Type B pancreatic cell (in vitro differentiated cells): Measurements from ENCODE around the gene RSPH1. TPM values are rescaled to one million over a fixed set of nuclear protein-coding genes. Genes with fewer than 3 reads are reported as not detected.

Experiments
- DNase-seq: peaks from one replicate; pipeline ENCODE4 v3.0.0; 2021; ENCODE audit warnings: mixed read lengths; ENCODE audit not compliant: unreplicated experiment; ENCODE audit errors: extremely low spot score
- H3K27ac Mint-ChIP-seq: 2 replicates; pipeline ENCODE4 v1.8.0; 2021; ENCODE audit warnings: mild to moderate bottlenecking, mixed read lengths
- H3K27me3 Mint-ChIP-seq: 2 replicates; pipeline ENCODE4 v1.8.0; 2021; ENCODE audit warnings: mixed read lengths
- H3K36me3 Mint-ChIP-seq: 2 replicates; pipeline ENCODE4 v1.8.0; 2021; ENCODE audit warnings: mixed read lengths
- H3K4me1 Mint-ChIP-seq: one replicate; pipeline ENCODE4 v1.8.0; 2021; ENCODE audit warnings: mixed read lengths; ENCODE audit not compliant: unreplicated experiment
- H3K4me3 Mint-ChIP-seq: 2 replicates; pipeline ENCODE4 v1.8.0; 2021; ENCODE audit warnings: mild to moderate bottlenecking, mixed read lengths
- H3K9me3 Mint-ChIP-seq: 2 replicates; pipeline ENCODE4 v1.8.0; 2021; ENCODE audit warnings: mixed read lengths
- CTCF ChIP-seq: fragments of 200-600 bp; sonication (generic); conservative IDR thresholded peaks from 2 replicates; pipeline ENCODE4 v1.5.0; 2021; ENCODE audit warnings: antibody characterized with exemption, mild to moderate bottlenecking
- total RNA-seq: library from RNA; stranded (reverse); gene quantifications from 2 replicates; pipeline ENCODE4 v1.2.1, GENCODE V29; 2021; ENCODE audit warnings: low replicate concordance

The RSPH1 gene
- total RNA-seq, 1 donor from 2014 or later = 5.2 TPM

- H3K36me3 Mint-ChIP-seq = peaks cover 5% of the 10 kb centered on the region
- H3K4me3 Mint-ChIP-seq = peak overlapping the region; percentile 84
- H3K27ac Mint-ChIP-seq = peak overlapping the region; percentile 97
- no peak for DNase-seq
- H3K27me3 Mint-ChIP-seq = no peaks in the 10 kb centered on the region
- no peaks in the 10 kb centered on the region for H3K9me3 Mint-ChIP-seq
- no peak for TF ChIP-seq CTCF
- H3K4me1 Mint-ChIP-seq = peaks cover 47% of the 10 kb centered on the region
These were observed 29.1 kb upstream of the RSPH1 start for GRCh38 chr21:42525029-42525581.

- peak overlapping the region; percentile 84 for H3K4me3 Mint-ChIP-seq
These were observed 28.5 kb upstream of the RSPH1 start for GRCh38 chr21:42524341-42525028.

GRCh38 chr21:42523941-42524340, 27.9 kb upstream of the RSPH1 start:
- peak overlapping the region; percentile 84 for H3K4me3 Mint-ChIP-seq
- no peak for DNase-seq
- H3K9me3 Mint-ChIP-seq = no peaks in the 10 kb centered on the region
- H3K36me3 Mint-ChIP-seq = peaks cover 9% of the 10 kb centered on the region
- H3K4me1 Mint-ChIP-seq = peaks cover 52% of the 10 kb centered on the region
- TF ChIP-seq CTCF = no peak
- H3K27me3 Mint-ChIP-seq = no peaks in the 10 kb centered on the region
- H3K27ac Mint-ChIP-seq = peak overlapping the region; percentile 97

More at GRCh38 chr21:42524341-42525028, 28.5 kb upstream of the RSPH1 start:
- H3K9me3 Mint-ChIP-seq = no peaks in the 10 kb centered on the region
- H3K36me3 Mint-ChIP-seq = peaks cover 9% of the 10 kb centered on the region
- H3K27ac Mint-ChIP-seq = peak overlapping the region; percentile 97
- H3K4me1 Mint-ChIP-seq = peaks cover 47% of the 10 kb centered on the region
- DNase-seq = no peak
- no peak for TF ChIP-seq CTCF
- no peaks in the 10 kb centered on the region for H3K27me3 Mint-ChIP-seq

GRCh38 chr21:42523211-42523610, 27.2 kb upstream of the RSPH1 start:
- no peak for TF ChIP-seq CTCF
- peaks cover 57% of the 10 kb centered on the region for H3K4me1 Mint-ChIP-seq
- no peaks in the 10 kb centered on the region for H3K27me3 Mint-ChIP-seq
- H3K27ac Mint-ChIP-seq = no peak overlapping the region
- no peak for DNase-seq
- H3K4me3 Mint-ChIP-seq = no peak overlapping the region
- H3K36me3 Mint-ChIP-seq = peaks cover 9% of the 10 kb centered on the region
- no peaks in the 10 kb centered on the region for H3K9me3 Mint-ChIP-seq

GRCh38 chr21:42522771-42523170, 26.7 kb upstream of the RSPH1 start:
- Mint-ChIP-seq H3K36me3 (peaks cover 9% of the 10 kb centered on the region), H3K27ac (no peak overlapping the region), H3K27me3 (no peaks in the 10 kb centered on the region), H3K4me1 (peaks cover 57% of the 10 kb centered on the region), H3K9me3 (no peaks in the 10 kb centered on the region), H3K4me3 (no peak overlapping the region)
- TF ChIP-seq CTCF = no peak
- no peak for DNase-seq
